Measurements from ENCODE around the gene BRK1. TPM values are rescaled to one million over a fixed set of nuclear protein-coding genes. Genes with fewer than 3 reads are reported as not detected.
A peak's percentile ranks its signal among the peaks of the same experiment; 100 is the strongest.

BRK1 gene
- polyA plus RNA-seq, 1 of the 3 experiments (the other 2 are of a cell fraction) = 211 TPM

DNA sequence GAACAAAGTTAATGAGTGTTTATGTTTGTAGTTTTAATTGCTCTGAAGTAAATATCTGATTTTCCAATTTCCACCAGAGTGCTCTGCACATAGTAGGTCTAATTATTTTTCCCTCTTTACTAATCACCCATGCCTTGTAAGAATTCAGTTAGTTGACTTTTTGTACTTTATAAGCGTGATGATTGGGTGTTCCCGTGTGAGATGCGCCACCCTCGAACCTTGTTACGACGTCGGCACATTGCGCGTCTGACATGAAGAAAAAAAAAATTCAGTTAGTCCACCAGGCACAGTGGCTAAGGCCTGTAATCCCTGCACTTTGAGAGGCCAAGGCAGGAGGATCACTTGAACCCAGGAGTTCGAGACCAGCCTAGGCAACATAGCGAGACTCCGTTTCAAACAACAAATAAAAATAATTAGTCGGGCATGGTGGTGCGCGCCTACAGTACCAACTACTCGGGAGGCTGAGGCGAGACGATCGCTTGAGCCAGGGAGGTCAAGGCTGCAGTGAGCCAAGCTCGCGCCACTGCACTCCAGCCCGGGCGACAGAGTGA lies 25.6 kb downstream of the BRK1 start:
- TF ChIP-seq, protein P1, sequence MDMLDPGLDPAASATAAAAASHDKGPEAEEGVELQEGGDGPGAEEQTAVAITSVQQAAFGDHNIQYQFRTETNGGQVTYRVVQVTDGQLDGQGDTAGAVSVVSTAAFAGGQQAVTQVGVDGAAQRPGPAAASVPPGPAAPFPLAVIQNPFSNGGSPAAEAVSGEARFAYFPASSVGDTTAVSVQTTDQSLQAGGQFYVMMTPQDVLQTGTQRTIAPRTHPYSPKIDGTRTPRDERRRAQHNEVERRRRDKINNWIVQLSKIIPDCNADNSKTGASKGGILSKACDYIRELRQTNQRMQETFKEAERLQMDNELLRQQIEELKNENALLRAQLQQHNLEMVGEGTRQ (IDR thresholded peaks at IDR 0.05; ENCODE audit: borderline replicate concordance, low read depth, low read length) = no peak
- no peak for TF ChIP-seq FOSL2 (IDR thresholded peaks at IDR 0.05; ENCODE audit: borderline replicate concordance, low read depth)
- TF ChIP-seq FOXJ3 (CRISPR knock-in tag; IDR thresholded peaks at IDR 0.05) = no peak
- no peak for TF ChIP-seq NRF1 (IDR thresholded peaks at IDR 0.05; ENCODE audit: low read depth, low read length)
- TF ChIP-seq, protein P2, sequence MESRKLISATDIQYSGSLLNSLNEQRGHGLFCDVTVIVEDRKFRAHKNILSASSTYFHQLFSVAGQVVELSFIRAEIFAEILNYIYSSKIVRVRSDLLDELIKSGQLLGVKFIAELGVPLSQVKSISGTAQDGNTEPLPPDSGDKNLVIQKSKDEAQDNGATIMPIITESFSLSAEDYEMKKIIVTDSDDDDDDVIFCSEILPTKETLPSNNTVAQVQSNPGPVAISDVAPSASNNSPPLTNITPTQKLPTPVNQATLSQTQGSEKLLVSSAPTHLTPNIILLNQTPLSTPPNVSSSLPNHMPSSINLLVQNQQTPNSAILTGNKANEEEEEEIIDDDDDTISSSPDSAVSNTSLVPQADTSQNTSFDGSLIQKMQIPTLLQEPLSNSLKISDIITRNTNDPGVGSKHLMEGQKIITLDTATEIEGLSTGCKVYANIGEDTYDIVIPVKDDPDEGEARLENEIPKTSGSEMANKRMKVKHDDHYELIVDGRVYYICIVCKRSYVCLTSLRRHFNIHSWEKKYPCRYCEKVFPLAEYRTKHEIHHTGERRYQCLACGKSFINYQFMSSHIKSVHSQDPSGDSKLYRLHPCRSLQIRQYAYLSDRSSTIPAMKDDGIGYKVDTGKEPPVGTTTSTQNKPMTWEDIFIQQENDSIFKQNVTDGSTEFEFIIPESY (IDR thresholded peaks at IDR 0.05; ENCODE audit: borderline replicate concordance, low read depth) = no peak
- TF ChIP-seq ELF1 (IDR thresholded peaks at IDR 0.05) = no peak
- no peak for TF ChIP-seq TEAD4 (IDR thresholded peaks at IDR 0.05; ENCODE audit: borderline replicate concordance, insufficient read depth)
- TF ChIP-seq, protein P3, sequence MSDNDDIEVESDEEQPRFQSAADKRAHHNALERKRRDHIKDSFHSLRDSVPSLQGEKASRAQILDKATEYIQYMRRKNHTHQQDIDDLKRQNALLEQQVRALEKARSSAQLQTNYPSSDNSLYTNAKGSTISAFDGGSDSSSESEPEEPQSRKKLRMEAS (IDR thresholded peaks at IDR 0.05; ENCODE audit: low read depth) = no peak
- TF ChIP-seq FOXM1 (IDR thresholded peaks at IDR 0.05; ENCODE audit: low read depth) = no peak
- TF ChIP-seq RFX5 (IDR thresholded peaks at IDR 0.05; ENCODE audit: low read length) = no peak
- TF ChIP-seq, protein P4, sequence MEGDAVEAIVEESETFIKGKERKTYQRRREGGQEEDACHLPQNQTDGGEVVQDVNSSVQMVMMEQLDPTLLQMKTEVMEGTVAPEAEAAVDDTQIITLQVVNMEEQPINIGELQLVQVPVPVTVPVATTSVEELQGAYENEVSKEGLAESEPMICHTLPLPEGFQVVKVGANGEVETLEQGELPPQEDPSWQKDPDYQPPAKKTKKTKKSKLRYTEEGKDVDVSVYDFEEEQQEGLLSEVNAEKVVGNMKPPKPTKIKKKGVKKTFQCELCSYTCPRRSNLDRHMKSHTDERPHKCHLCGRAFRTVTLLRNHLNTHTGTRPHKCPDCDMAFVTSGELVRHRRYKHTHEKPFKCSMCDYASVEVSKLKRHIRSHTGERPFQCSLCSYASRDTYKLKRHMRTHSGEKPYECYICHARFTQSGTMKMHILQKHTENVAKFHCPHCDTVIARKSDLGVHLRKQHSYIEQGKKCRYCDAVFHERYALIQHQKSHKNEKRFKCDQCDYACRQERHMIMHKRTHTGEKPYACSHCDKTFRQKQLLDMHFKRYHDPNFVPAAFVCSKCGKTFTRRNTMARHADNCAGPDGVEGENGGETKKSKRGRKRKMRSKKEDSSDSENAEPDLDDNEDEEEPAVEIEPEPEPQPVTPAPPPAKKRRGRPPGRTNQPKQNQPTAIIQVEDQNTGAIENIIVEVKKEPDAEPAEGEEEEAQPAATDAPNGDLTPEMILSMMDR (IDR thresholded peaks at IDR 0.05) = no peak
- TF ChIP-seq, protein P5, sequence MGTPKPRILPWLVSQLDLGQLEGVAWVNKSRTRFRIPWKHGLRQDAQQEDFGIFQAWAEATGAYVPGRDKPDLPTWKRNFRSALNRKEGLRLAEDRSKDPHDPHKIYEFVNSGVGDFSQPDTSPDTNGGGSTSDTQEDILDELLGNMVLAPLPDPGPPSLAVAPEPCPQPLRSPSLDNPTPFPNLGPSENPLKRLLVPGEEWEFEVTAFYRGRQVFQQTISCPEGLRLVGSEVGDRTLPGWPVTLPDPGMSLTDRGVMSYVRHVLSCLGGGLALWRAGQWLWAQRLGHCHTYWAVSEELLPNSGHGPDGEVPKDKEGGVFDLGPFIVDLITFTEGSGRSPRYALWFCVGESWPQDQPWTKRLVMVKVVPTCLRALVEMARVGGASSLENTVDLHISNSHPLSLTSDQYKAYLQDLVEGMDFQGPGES (IDR thresholded peaks at IDR 0.05; ENCODE audit: low read depth, low read length) = no peak
- TF ChIP-seq TAF1 (IDR thresholded peaks at IDR 0.05; ENCODE audit: borderline replicate concordance, low read depth, low read length) = no peak
- no peak for TF ChIP-seq GATA2 (CRISPR knock-in tag; IDR thresholded peaks at IDR 0.05)
- no peak for TF ChIP-seq EZH2phosphoT487 (IDR thresholded peaks at IDR 0.05; ENCODE audit: borderline replicate concordance, low read depth)
- TF ChIP-seq, protein P6, sequence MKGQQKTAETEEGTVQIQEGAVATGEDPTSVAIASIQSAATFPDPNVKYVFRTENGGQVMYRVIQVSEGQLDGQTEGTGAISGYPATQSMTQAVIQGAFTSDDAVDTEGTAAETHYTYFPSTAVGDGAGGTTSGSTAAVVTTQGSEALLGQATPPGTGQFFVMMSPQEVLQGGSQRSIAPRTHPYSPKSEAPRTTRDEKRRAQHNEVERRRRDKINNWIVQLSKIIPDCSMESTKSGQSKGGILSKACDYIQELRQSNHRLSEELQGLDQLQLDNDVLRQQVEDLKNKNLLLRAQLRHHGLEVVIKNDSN (IDR thresholded peaks at IDR 0.05; ENCODE audit: borderline replicate concordance, low read depth) = no peak
- TF ChIP-seq EP300 (IDR thresholded peaks at IDR 0.05; ENCODE audit: borderline replicate concordance in 1 of 2, low read depth in 1 of 2, low read length in 1 of 2) = no peak
- no peak for TF ChIP-seq JUND (IDR thresholded peaks at IDR 0.05)
- peak overlapping the region; percentile 93 for H2AFZ ChIP-seq (ENCODE audit: low read depth)
- WGBS (ENCODE audit: low lambda C conversion rate) = 93% methylated on average over 23 of the region's 23 CpGs
- H3F3A ChIP-seq (replicated peaks; ENCODE audit: insufficient read depth) = peaks cover 11% of the 10 kb centered on the region
- ChIA-PET CTCF (interaction anchor here (0.6 to 1.0 kb wide), 4 partner anchors 25 to 301 kb away, joined by 3 to 4 read pairs (median 3); no protein-coding TSS in a partner anchor), POLR2A (interaction anchor here (0.6 to 1.3 kb wide), 6 partner anchors 22 to 115 kb away, joined by 3 to 5 read pairs (median 3); partner anchors contain the start of gene FANCD2)
- peaks cover 0 to 14% of the 10 kb centered on the region in 2 experiments for H3K36me3 ChIP-seq (replicated peaks in 1 of 2; ENCODE audit: control insufficient read depth in 1 of 2, insufficient read depth in 2 of 2, low read length in 1 of 2)
- H3K9me2 ChIP-seq = no peaks in the 10 kb centered on the region
- peaks cover 31% of the 10 kb centered on the region for H4K20me1 ChIP-seq (ENCODE audit: insufficient read depth)
- DNase-seq = no peak
- H3K4me3 ChIP-seq (ENCODE audit: low read depth in 2 of 2, low read length in 1 of 2) = no peak overlapping the region
- peaks cover 4% of the 10 kb centered on the region in 2 experiments; a peak in 1 of 4 replicates for H3K4me1 ChIP-seq (ENCODE audit: control insufficient read depth in 1 of 2, insufficient read depth in 2 of 2, low read depth in 1 of 2, low read length in 1 of 2)
- H3K27me3 ChIP-seq (ENCODE audit: insufficient read depth) = no peaks in the 10 kb centered on the region
- H3K9ac ChIP-seq = no peak overlapping the region
- H3K9me3 ChIP-seq = no peaks in the 10 kb centered on the region
- H3K79me2 ChIP-seq (ENCODE audit: insufficient read depth) = peaks cover 42% of the 10 kb centered on the region
- H3K27ac ChIP-seq (ENCODE audit: low read depth in 2 of 2, low read length in 1 of 2) = peak overlapping the region in 1 of 2 experiments; percentile 83; a peak in 2 of 4 replicates
- 0 out of 2 replicates have a peak overlapping the region, but pooled peaks have one; percentile 98 for H3K4me2 ChIP-seq
